Gastroesophageal sphincter (tissue), 3 donors: ENCODE data around the gene ZBTB7C.

Source experiments
- POLR2A ChIP-seq, 2 donors: fragments of 450-650 bp; IDR thresholded peaks; one replicate each; pipeline ENCODE4 v1.6.1; 2017; ENCODE audit warnings: antibody characterized with exemption in 2 of 2, mild to moderate bottlenecking in 2 of 2, moderate library complexity in 1 of 2
- TF ChIP-seq, protein P1 (sequence below), 4 experiments: fragments of 200-600 bp in 2 of 4; fragments of 450-650 bp in 2 of 4; sonication (generic) in 1 of 4; IDR thresholded peaks; one replicate each; pipeline ENCODE4 v1.5.1; 2017 to 2019; ENCODE audit warnings: antibody characterized with exemption in 4 of 4, mild to moderate bottlenecking in 2 of 4, moderate library complexity in 2 of 4

DNA sequence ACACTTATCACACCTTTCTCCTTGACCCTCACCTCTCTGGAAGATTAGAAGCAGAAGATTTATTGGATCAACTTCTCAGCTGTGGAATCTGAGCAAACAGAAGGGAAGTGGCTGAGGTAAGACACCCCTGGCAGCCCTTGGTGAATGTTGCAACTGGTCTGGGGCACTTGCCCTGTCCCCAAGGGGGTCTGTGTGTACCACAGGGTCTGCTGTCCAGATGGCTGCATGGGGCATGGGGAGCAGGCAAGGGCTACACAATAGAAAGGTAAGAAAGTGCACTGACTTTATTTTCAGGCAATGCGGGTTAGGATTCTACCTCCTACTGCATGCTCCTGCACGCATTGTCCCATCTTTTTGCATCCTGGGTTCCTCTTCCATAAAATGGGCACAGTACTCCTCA lies 240.3 kb downstream of the ZBTB7C start:
- TF ChIP-seq, protein P1, sequence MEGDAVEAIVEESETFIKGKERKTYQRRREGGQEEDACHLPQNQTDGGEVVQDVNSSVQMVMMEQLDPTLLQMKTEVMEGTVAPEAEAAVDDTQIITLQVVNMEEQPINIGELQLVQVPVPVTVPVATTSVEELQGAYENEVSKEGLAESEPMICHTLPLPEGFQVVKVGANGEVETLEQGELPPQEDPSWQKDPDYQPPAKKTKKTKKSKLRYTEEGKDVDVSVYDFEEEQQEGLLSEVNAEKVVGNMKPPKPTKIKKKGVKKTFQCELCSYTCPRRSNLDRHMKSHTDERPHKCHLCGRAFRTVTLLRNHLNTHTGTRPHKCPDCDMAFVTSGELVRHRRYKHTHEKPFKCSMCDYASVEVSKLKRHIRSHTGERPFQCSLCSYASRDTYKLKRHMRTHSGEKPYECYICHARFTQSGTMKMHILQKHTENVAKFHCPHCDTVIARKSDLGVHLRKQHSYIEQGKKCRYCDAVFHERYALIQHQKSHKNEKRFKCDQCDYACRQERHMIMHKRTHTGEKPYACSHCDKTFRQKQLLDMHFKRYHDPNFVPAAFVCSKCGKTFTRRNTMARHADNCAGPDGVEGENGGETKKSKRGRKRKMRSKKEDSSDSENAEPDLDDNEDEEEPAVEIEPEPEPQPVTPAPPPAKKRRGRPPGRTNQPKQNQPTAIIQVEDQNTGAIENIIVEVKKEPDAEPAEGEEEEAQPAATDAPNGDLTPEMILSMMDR (IDR thresholded peaks at IDR 0.05), result no peak
- no peak for TF ChIP-seq POLR2A (IDR thresholded peaks at IDR 0.05)
